Activated CD4-positive, alpha-beta T cell treated with anti-CD3 and anti-CD28 coated beads, Interleukin-10, Interleukin-2, amounts not matched to agents 100 ng/mL and 50 ng/mL, durations not matched to agents 16 hours and 8 hours (primary cell): ENCODE data around the gene FRMD6.
A peak's percentile ranks its signal among the peaks of the same experiment; 100 is the strongest.

Experiments used
- DNase-seq: peaks from one replicate; pipeline ENCODE4 v3.0.0-alpha.2; 2020

FRMD6 gene

DNA sequence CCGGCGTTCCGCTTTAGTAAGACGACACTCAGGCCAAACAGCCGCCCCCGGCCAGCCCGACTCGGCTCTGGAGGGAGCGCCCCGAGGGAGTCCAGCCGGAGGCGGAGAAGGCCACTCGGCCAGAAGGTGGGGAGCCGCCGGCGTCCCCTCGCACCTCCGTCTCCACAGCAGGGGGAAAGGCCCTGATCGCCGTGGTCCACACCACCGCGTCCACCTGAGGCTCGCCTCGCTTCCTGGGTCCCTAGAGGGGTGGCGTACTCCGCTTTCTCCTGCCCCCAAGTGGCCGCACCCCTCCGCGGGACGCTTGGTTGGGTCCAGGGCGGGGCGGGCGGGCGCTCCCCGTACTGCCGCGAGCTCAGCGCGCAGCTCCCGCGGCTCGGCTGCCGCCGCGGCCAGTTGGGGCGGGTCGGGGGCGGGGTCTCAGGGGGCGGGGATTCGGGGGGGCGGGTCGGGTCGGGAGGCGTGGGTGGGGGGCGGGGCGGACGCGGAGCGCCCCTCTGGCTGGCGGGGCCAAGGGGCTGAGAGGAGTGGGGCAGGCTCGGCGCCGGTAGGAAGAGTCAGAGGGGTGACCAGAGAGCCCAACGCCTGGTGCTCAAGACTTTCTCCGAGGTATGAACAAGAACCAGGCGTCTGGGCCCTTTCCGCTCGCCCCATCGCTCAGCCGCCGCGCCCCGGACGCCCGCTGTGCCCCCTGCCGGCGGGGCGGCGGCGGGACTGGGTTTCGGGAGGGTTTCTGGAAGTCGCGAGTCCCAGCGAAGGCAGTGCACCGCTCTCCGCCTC lies at the start of gene FRMD6:
Gene FRMD6 (plus strand): TSS at position 523 of the 780 bp plus-strand sequence. CDS start 37,927 bp downstream, outside the sequence.
- peak; percentile 84 for DNase-seq

DNA sequence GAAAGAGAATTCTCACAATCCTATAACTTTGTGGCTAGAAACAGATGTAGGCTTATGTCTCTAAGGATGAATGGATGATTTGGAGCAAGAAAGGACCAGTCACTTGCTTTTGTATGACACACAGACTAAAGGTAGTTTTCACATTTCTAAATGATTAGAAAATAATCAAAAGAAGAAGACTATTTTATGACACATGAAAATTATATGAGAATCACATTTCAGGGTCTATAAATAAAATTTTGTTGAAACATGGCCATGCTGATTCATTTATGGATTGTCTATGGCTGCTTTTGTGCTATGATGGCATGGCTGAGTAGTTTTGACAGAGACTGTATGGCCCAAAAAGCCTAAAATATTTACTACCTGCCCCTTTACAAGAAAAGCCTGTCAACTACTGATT lies 49.4 kb upstream of the FRMD6 start:
- DNase-seq: no peak

DNA sequence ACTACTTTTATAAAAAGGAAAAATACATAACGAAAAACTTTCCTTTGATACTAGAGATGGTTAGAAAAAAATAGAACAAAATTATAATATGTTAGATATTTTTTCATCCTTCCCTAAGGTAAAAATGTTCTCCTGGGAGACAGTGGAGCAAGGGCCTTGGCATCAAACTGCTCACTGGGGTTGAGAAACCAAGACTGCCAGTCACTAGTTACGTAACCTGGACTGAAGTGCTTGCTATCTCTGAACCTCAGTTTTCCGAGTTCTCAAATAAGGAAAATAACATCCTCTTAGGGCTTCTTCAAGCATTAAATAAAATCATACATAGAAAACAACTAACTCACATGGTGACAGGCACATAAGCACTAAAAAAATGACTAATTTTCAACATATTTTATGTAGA lies 48.2 kb upstream of the FRMD6 start:
- no peak for DNase-seq

DNA sequence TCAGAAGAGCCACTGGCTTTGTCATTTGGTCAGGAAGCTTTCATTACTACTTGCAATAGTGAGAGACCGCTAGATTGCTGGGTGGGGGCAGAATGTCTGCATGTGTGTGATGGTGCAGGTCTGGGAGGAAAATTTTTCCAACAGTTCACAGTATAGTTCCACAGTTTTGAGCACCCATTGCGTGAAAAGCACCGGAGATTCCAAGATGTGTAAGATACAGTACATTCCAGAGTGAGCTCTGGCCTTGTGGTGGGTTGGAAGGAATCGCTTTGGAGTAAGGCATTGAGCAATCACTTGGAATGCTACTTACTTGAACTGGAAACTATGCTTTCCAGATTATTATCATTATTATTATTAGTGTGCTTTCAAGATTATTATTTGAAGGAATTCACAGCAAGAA lies 47.6 kb upstream of the FRMD6 start:
- no peak for DNase-seq

DNA sequence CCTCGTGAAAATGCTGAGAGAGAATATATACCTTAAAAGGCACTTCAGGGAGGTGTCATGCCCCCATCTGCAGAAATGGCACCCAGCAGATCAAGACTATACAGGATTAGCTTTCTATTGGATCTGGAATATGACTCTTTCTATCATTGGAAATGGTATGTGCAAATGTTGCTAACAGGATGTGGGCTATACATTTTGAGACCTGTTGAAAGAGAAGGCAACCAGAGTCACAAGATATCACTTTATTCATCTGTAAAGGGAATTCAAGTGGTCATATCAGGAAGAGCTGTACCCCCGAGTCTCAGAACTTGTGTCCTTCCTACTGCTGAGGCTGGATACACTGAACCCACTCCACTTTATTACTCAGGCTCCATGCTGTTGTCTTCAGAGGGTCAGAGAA lies 46.1 kb upstream of the FRMD6 start:
- no peak for DNase-seq

GRCh38 chr14:51607711-51608110 lies 44.0 kb upstream of the FRMD6 start:
- no peak for DNase-seq

DNA sequence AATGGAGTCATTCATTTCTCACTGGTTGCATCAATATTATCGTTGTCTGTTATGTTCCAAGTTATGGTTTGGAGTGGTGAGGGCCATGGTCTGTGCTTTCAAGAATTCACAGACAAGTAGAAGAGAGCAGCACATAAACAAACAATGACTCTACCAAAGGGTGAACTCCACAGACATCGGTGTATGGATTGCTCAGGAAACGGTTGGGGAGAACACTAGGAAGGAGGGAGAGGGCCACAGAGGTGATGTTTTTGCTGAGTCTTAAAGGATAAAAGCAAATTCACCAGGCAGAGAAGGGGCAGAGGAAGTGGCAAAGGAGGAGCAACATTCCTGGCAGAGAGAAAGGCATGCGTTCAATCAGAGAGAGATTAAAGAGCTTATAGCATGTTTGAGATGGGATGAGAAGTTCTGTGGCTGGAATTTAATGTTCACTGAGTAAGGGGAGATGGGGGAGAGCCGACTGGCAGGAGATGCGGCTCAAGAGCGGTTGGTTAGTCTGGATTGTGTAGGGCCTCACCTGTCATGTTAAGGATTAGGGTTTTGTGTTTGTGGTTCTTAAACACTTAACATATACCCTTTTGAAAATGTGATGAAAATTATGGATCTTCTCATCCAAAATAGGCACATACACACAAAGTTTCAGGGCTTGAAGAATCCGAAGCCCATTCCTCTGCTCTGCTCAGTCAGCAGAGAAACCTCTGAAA lies 42.3 kb upstream of the FRMD6 start:
- no peak for DNase-seq

GRCh38 chr14:51609955-51610283 lies 41.8 kb upstream of the FRMD6 start:
- no peak for DNase-seq

DNA sequence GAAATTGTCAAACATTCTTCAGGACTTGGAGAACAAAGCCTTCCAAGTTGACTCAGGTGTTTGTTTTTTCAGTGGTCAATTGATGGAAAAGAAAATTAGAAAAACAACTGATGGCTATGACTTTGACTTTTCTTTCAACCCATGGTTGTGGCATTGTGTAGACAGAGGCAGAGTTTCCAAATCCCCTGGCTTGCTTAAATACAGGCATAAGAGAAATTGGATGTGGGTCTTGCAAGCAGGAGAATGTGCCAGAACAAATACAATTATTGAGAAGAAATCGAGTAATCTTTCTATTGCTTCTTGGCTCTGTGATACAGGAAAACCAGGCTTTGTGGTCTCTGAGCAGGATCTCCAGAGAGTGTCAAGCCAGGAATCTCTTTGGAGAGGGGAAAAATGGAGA lies 40.9 kb upstream of the FRMD6 start:
- no peak for DNase-seq

GRCh38 chr14:51612449-51612848 lies 39.3 kb upstream of the FRMD6 start:
- peak; percentile 33 for DNase-seq

DNA sequence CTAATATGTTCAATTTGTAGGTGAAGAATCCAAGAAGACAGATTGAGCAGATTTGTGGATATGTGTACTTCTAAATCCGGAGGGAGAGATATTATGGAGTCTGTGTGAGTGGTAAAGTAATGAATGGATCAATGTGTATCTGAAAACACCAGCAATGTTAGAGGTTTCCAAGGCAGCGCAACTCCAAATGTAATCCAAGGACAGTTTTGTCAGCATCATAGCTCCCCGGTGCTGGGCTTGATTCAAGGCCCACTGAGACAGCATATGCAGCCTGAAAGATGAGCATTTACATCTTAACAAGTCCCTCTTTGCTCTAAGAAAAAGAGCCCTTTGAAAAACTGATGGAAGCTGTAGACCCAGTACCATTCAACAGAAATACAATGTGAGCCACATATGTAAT lies 38.3 kb upstream of the FRMD6 start:
- DNase-seq: no peak

DNA sequence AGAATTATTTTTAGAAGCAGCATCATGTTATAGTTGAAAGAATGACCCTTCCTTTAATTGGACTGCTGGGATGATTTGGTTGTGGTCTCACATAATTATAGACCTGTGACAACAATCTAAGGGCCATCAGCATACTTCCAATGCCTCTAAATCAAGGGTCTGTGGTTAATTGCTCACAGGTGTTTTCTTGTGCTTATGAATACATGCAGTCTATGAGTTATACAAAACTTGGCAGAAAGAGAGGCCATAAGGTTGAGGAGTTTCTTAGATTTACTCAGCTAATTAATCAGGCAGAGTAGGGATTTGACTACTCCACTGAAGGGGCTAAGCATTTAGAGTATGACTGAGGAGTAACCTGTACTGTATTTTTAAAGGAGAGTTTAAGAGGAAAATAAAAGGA lies 37.0 kb upstream of the FRMD6 start:
- DNase-seq: peak; percentile 11

GRCh38 chr14:51616256-51616655 lies 35.5 kb upstream of the FRMD6 start:
- DNase-seq: no peak

GRCh38 chr14:51616724-51617409 lies 34.8 kb upstream of the FRMD6 start:
- no peak for DNase-seq

DNA sequence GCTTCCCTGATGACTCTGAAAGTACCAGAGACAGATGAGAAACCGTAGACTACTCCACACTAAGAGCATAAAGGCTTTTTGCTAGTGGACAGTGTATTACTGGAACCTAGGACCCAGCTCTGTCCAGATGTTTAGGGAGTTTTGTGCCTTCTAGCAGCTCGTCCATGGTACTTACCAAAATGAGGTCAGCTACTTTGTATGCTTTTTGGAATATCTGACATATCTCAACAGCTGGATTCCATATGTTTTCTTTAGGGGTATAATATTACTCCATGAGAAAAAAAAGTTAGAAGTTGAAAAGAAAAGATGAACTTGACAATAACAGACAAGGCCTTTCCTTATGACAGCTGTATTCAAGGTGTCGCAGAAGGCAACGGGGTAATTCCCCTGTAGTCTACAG lies 32.1 kb upstream of the FRMD6 start:
- DNase-seq: no peak

DNA sequence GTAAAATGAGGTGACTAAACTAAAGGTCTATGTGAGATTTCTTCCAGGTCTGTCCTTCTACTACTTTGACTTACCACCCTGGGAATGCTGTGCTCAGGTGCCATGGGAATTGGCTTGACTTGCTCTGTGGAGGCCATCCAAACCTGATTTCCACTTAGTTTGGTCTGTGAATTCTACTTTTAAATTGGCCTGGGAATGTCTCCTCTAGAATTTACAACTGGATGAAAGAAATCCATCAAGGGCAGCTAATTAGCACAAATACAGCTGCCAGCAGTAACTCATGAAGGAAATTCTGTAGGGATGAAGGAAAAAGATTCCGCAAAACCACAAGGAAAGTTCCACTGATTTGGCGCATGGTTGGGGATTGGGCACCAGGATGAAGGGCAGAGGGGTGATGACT lies 31.7 kb upstream of the FRMD6 start:
- DNase-seq: no peak

- no peak for DNase-seq
Observed at GRCh38 chr14:51621654-51622053, 30.1 kb upstream of the FRMD6 start.

- DNase-seq: no peak
Observed at GRCh38 chr14:51622376-51622775, 29.3 kb upstream of the FRMD6 start.

DNA sequence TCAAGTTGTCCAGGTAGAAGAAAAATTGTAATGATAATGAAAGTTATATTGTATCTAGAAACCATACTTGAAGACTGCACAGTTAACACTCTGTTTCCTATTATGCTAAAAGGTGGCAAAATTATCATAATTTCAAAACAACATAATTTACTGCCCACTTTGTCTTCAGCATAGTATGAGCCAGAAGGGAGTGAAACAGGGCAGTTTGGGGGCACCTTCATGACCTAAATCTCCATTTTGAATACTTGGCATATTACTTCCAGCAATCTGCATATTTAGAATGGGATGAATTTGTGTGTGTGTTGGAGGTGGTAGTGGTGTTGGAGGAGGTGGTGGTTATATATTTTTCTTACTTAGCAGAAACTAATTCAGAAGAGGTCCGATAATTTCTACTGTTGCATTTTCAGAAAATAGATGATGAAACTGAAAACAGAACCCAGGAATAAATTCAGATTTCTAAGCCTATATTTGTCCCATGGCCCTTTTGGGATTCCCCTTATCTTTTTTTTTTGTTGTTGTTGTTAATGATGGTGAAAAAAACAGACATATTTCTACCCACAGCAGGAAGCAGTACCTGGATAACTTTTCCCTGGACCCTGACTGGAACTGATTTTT lies 26.6 kb upstream of the FRMD6 start:
- no peak for DNase-seq

DNA sequence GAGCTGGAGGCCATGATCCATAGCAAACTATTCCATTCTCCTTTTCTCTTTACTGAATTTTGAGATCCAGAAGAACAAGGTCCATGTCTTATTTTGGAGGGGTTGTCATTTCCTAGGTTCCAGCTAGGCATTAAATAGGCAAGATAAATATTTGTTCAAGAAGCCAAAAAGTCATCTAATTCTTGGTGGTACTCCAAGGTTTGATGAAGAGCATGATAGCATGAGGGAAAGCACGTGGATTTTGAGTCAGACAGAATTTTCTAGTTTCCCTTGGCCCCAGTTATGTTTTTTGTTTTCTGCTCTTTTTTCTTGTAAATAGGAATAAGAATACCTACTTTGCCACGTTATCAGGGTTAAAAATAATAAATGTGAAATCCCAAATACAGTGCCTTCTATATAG lies 25.5 kb upstream of the FRMD6 start:
- no peak for DNase-seq

DNA sequence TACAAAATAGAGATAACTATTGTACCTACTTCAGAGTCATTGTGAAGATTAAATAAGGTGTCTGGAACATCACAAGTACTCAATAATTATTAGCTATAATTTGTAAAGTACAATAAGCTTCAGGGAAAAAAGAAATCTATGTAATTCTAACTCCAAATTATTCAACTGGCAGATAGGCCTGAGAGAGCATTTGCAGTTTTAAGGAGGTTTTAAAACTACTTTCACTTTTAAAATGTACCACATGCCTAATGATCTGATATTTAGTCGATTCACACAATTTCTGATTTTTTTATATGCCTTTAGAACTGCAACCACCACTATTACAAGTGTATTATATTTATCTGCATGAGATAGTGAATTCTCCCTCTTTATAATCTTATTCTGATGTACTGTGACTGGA lies 24.9 kb upstream of the FRMD6 start:
- DNase-seq: no peak

GRCh38 chr14:51627313-51627712 lies 24.4 kb upstream of the FRMD6 start:
- DNase-seq: no peak

GRCh38 chr14:51628238-51628637 lies 23.5 kb upstream of the FRMD6 start:
- no peak for DNase-seq

DNA sequence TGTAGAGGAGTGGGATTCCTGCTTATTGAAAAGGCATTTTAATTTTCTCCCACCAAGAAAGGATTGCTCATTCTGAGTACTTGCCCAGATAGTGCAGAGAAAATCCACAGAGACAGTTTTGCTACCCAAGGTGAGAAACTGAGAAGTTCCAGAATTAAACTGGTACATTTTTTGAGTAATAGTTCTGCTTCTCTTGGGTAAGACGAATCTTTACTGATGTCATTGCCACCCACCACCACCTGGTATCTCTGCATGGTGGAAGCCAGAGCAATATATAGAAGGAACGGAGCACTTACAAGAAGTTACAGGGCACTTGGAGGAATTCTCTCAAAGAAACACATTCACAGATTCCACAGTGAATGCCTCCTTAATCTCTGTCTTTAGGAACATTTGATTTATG lies 20.7 kb upstream of the FRMD6 start:
- DNase-seq: no peak
